SU-DHL-6 (cell line): ENCODE data around the gene FAM32A.

ENCODE experiments used
- H2AFZ ChIP-seq: fragments of 200-600 bp; sonication (generic); 2 replicates; pipeline ENCODE4 v1.6.1; 2014; ENCODE audit warnings: low read depth, mild to moderate bottlenecking, moderate library complexity, mixed read lengths, antibody characterized with exemption, low read length; ENCODE audit not compliant: severe bottlenecking
- H3F3A ChIP-seq: fragments of 200-600 bp; shearing (Covaris generic); 2 replicates; pipeline ENCODE4 v1.6.0; 2016; ENCODE audit warnings: antibody characterized with exemption, mild to moderate bottlenecking; ENCODE audit not compliant: insufficient read depth
- H3K27ac ChIP-seq: fragments of 200-600 bp; sonication (generic); 2 replicates; pipeline ENCODE4 v1.5.1; 2016; ENCODE audit warnings: low read depth, mild to moderate bottlenecking, low read length, moderate library complexity, mixed read lengths
- H3K27me3 ChIP-seq: fragments of 200-600 bp; sonication (generic), shearing (Covaris generic); 2 replicates; pipeline ENCODE4 v1.6.0; 2014; ENCODE audit warnings: mild to moderate bottlenecking, low read length
- H3K36me3 ChIP-seq: fragments of 200-600 bp; sonication (generic); 2 replicates; pipeline ENCODE4 v1.6.1; 2014; ENCODE audit warnings: mild to moderate bottlenecking, low read length, mixed read lengths
- H3K4me2 ChIP-seq: fragments of 300-600, 200-600 bp; shearing (Covaris generic), sonication (generic); 2 replicates; pipeline ENCODE4 v1.6.0; 2014; ENCODE audit warnings: low read length, low read depth, mild to moderate bottlenecking; ENCODE audit not compliant: poor library complexity, severe bottlenecking
- H3K4me3 ChIP-seq: fragments of 200-600 bp; sonication (generic); 2 replicates; pipeline ENCODE4 v1.5.1; 2014; ENCODE audit warnings: antibody characterized with exemption, low read length, mild to moderate bottlenecking, mixed read lengths; ENCODE audit not compliant: insufficient read depth, poor library complexity, severe bottlenecking
- H3K79me2 ChIP-seq: fragments of 200-600 bp; sonication (generic); 2 replicates; pipeline ENCODE4 v1.6.1; 2014; ENCODE audit warnings: mild to moderate bottlenecking, low read length, moderate library complexity; ENCODE audit not compliant: insufficient read depth
- H3K9ac ChIP-seq: fragments of 200-600 bp; sonication (generic); 2 replicates; pipeline ENCODE4 v1.7.0; 2014; ENCODE audit warnings: mild to moderate bottlenecking, low read length
- H3K9me2 ChIP-seq: fragments of 200-600 bp; sonication (generic); replicated peaks from 2 replicates; pipeline ENCODE4 v1.6.1; 2014; ENCODE audit warnings: low read length; ENCODE audit not compliant: insufficient read depth
- H3K9me3 ChIP-seq: fragments of 200-600 bp; sonication (generic); 2 replicates; pipeline ENCODE4 v1.6.1; 2014; ENCODE audit warnings: low read length, mixed read lengths; ENCODE audit not compliant: insufficient read depth
- H4K20me1 ChIP-seq: fragments of 200-600 bp; sonication (generic); 2 replicates; pipeline ENCODE4 v1.6.1; 2014; ENCODE audit warnings: low read depth, mild to moderate bottlenecking, antibody characterized with exemption, low read length, moderate library complexity, mixed read lengths
- CTCF ChIP-seq: fragments of 200-600 bp; sonication (generic); IDR thresholded peaks from one replicate; pipeline ENCODE4 v1.5.1; 2017; ENCODE audit warnings: antibody characterized with exemption, mild to moderate bottlenecking, low read length, moderate library complexity; ENCODE audit not compliant: insufficient read depth, poor library complexity, severe bottlenecking
- EZH2phosphoT487 ChIP-seq: fragments of 200-600 bp; sonication (generic), shearing (Covaris generic); conservative IDR thresholded peaks from 2 replicates; pipeline ENCODE4 v1.6.1; 2018; ENCODE audit warnings: mild to moderate bottlenecking, antibody characterized with exemption, low read length, moderate library complexity, mixed read lengths

Gene FAM32A

GRCh38 chr19:16191216-16191908, 6.2 kb downstream of the FAM32A start:
- no peaks in the 10 kb centered on the region for H4K20me1 ChIP-seq
- H2AFZ ChIP-seq, result no peak overlapping the region
- TF ChIP-seq CTCF (no peak), EZH2phosphoT487 (no peak)

GRCh38 chr19:16193466-16193865, 8.3 kb downstream of the FAM32A start:
- no peak overlapping the region for H2AFZ ChIP-seq
- H3K4me2 ChIP-seq, result no peak overlapping the region
- no peaks in the 10 kb centered on the region for H4K20me1 ChIP-seq
- no peak overlapping the region for H3K9ac ChIP-seq
- H3K27ac ChIP-seq, result no peak overlapping the region
- no peaks in the 10 kb centered on the region for H3K9me2 ChIP-seq
- H3K9me3 ChIP-seq, result no peaks in the 10 kb centered on the region
- H3K4me3 ChIP-seq, result no peak overlapping the region
- H3K79me2 ChIP-seq, result peaks cover 7% of the 10 kb centered on the region
- no peaks in the 10 kb centered on the region for H3K27me3 ChIP-seq
- H3F3A ChIP-seq, result peaks cover 3% of the 10 kb centered on the region; the same call in 1 of the 2 replicates
- no peaks in the 10 kb centered on the region for H3K36me3 ChIP-seq
- TF ChIP-seq CTCF, result no peak
- TF ChIP-seq EZH2phosphoT487, result no peak

More at GRCh38 chr19:16191216-16191908, 6.2 kb downstream of the FAM32A start:
- Histone ChIP-seq H3K9ac (no peak overlapping the region), H3K9me2 (no peaks in the 10 kb centered on the region), H3K4me3 (no peak overlapping the region), H3K4me2 (no peak overlapping the region), H3F3A (no peaks in the 10 kb centered on the region), H3K27me3 (no peaks in the 10 kb centered on the region), H3K79me2 (peaks cover 11% of the 10 kb centered on the region), H3K27ac (no peak overlapping the region), H3K9me3 (no peaks in the 10 kb centered on the region), H3K36me3 (no peaks in the 10 kb centered on the region)

GRCh38 chr19:16197188-16197621, 12.0 kb downstream of the FAM32A start:
- H3K79me2 ChIP-seq, result peaks cover 29% of the 10 kb centered on the region
- H3K9me3 ChIP-seq, result no peaks in the 10 kb centered on the region
- H3K27me3 ChIP-seq, result no peaks in the 10 kb centered on the region
- no peaks in the 10 kb centered on the region for H3K36me3 ChIP-seq
- H3K9me2 ChIP-seq, result no peaks in the 10 kb centered on the region
- peak overlapping the region; percentile 16 for H2AFZ ChIP-seq
- peak overlapping the region; percentile 98 for H3K4me2 ChIP-seq
- peaks cover 3% of the 10 kb centered on the region; the same call in 1 of the 2 replicates for H3F3A ChIP-seq
- TF ChIP-seq CTCF, result no peak
- no peak for TF ChIP-seq EZH2phosphoT487
- peak overlapping the region; percentile 64 for H3K27ac ChIP-seq
- peak overlapping the region; percentile 83 for H3K9ac ChIP-seq
- H3K4me3 ChIP-seq, result peak overlapping the region; percentile 82
- no peaks in the 10 kb centered on the region for H4K20me1 ChIP-seq
